HG03342 (cell line): Measurements from ENCODE around the gene FAS.
"Not testable (repeated sequence)": the region's sequence is repeated elsewhere in the genome, so short reads cannot be mapped to it uniquely, and the experiment has no call there.

Source experiments
- ATAC-seq: cut with Tn5 transposase; IDR thresholded peaks from one replicate; pipeline ENCODE4 v1.9.1; 2021; ENCODE audit warnings: mild to moderate bottlenecking, moderate library complexity; ENCODE audit not compliant: unreplicated experiment

The FAS gene

DNA sequence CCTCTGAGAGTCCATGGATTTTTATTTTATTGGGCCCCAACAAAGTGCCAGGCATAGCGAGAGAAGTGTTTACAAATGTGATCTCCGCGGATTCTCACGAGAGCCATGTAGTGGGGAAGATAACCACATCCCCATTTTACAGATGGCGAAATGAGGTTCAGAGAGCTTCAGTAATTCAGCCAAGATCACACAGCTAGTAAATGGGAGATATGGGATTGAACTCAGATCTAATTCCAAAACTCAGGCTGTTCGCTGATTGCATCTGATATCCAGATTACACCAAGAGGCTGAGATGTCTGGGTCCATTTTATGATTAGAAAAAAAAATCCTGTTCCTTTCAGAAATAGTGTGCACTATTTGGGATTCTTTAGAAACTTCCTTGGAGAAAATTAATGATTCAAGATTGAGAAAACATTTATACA lies 1.3 kb downstream of the FAS start:
- ATAC-seq = no peak

DNA sequence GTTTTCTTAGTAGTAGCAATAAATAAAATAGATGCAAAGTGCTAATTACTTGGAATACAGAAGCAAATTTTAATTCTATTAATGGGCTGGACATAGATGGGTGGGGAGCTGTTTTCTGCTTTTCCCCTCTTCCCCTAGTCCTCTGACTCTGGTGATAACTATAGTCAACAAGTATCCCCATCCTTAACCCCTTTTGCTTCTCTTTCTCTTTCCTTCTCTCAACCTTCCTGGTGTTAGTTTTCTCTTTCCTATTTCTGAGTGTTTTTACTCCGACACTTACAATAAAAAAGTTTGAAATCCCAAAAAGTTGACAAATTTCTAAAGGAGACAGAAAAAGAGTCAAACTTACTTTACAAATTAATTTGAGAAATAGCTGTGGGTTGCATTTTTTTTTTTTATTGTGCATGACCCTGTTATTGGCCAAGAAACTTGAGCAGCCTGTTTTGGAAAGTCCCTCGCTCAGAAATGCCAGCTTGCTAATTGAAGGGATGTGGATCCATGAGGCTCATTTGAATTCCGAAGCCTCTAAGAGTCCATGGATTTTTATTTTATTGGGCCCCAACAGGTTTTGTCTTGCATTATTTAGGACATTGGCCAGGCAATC lies 2.4 kb downstream of the FAS start:
- no peak for ATAC-seq

DNA sequence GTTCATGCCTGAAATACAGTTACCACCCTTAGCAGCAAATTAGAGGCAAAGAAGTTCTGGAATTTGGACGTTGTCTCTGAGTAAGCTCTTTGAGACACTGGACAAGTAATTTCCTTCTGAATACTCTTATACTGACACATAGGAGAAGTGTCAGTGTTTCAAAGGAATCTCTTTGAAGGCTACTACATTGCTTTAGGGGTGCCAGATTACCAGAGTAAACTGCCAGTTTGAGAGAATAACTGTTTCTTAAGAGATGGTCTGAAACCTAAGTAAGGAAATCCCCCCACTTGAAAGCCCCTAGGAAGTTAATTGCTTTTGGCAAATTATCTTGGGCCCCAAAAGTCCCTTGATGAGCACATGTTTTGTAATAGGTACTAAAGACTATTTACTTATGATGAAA lies 3.4 kb downstream of the FAS start:
- ATAC-seq = no peak

DNA sequence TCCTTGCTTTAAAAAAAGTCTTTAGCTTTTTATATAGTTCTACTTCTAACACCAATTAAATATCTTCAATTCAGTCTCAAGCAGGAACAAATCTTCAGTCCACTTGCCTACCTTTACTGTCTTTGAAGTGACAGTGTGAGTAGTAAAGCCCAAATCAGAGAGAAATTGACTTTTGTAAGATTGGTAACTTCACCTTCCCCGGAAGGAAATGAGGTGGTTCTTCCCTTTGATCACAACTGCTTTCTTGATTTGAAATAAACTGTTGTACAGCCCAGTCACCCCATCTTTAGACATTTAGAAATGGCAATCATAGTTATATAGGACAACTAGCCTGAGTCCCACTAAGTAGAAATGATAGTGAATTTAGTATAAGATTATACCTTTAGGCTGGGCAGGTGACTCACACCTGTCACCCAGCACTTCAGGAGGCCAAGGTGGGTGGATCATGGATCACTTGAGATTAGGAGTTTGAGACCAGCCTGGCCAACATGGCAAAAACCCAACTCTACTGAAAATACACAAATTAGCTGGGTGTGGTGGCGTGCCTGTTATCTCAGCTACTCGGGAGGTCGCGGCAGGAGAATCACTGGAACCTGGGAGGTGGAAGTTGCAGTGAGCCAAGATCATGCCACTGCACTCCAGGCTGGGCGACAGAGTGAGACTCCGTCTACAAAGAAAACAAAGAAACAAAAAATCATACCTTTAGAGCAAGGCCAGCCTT lies 4.7 kb downstream of the FAS start:
- ATAC-seq = no peak

DNA sequence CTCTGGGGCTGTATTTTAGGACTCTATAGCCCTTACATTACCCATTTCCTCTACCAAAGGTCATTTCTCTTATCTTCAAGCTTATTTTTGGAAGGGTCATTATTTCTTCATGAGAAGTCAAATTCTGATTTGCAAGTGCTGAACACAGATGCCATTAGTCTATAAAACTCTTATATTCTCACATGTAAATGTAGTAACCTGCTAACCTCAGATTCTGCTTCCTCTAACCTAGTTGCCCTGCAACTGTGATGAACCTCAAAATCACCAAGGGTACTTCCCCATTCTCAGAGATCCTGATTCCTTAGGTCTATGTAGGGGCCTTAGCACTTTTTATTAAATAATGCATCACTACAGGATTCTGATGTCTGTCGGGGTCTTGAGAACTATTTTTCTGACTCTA lies 6.3 kb downstream of the FAS start:
- peak; percentile 69 for ATAC-seq

DNA sequence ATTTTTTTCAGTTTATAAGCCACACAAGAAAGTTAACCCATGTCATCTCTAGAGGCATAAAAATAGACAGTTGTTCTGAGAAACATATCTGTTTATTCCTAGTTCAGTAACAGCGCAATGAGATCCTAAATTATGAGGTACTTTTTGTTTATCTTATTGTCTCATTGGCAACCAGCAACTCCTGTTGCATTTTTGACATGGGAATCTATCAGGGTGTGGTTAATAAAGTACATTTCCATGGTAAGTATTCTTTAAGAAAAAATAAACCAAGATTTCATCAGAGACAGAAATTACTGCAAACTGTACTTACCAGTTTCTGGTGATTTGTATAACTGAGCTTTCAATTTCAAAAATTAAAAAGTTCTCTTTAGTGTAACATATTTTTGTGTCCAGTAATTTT lies 9.0 kb downstream of the FAS start:
- no peak for ATAC-seq

DNA sequence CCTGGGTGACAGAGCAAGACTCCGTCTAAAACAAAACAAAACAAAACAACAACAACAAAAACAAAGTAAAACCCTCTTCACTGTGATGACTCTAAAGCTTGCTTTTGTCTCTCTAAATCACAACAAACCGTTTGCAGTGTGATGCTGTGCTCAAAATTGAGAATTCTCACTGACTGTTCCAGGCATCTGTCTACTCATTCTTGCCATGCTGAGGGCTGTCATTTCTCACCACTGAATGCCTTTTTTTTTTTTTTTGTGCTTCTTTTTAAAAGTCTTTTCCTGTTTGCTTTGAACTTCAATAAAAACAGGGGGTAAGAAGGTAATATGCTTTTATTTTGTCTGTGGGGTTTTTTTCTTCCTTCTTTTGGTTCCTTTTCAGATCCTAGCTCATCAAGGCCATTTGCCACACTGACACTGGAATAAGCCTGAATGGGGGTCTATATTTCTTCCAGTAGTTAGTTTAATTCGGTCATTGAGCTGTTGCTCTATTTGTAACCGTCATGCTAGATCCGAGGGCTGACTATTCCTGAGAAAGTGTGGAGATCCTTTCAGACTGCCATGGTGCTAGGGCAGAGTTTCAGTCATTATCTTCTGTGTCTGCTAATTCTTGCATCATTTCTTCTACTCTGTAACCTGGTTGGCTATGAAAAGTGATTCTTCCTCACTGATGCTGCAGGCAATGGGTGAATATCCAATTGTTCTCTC lies 10.6 kb downstream of the FAS start:
- ATAC-seq = no peak

DNA sequence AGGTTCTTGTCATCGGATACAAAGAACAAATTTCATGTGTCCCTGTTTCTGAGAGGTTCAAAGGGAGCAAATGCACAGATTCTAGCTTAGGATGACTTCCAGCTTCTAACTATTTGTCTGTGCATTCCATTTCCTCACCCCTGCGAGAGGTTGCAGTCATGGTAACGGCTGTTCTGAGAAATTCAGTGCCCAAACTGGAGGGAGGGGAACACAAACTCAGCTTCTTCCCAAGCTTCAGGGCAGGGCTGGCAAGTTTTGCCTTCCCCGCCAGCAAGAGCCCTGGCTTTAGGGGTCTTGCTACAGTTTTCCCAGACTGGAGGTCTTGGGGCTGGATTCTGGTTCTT lies 11.1 kb downstream of the FAS start:
- no peak for ATAC-seq

DNA sequence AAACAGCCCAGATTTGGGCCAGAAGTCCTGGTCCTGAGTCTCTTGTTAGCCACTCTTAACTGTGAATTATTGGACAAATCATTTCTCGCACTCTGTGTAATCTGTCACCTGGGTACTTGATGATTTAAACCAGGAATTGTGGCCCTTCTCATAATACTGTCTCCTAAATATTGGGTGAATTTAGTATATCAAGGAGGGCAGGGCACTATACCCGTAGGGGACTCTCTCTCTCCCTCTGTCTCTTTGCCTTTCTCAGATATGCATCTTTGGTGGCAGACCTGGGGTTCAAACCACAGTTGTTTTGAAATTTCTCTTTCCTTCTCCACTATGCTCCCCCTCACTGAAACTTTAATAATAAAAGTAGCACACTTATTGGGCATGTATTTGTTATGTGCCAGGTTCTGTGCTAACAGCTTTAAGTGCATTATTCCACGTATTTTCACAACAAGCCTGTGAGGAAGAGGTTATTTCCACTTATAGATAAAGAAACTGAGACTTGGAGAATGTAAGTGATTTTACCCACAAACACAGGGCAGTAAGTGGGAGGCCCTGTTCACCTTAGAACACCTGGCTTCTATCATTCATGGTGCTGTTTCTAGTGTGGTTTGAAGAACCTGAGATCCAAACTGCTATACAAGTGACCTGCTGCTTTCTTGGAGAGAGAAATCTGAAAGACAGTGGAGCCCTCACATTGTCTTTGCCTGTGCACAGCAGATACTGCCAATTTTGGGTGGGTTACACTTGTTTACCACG lies 11.8 kb downstream of the FAS start:
- no peak for ATAC-seq

DNA sequence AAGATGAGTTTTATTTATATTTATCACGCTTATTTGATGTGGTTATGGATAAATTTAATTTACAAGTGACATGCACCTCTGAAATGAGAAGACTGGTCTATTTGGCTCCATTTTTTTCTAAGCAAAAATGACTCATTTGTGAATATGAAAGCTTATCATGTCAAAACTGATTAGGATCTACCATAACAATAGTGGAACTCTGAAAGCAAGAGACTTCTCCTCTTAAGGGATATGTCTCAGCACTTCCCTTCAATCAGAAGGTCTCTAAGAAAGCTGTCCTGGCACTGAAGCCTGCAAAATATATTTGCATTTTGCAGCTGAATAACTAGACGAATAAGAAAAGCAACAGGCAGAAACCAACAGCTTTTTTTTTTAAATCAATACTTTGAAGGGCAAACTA lies 12.7 kb downstream of the FAS start:
- no peak for ATAC-seq

DNA sequence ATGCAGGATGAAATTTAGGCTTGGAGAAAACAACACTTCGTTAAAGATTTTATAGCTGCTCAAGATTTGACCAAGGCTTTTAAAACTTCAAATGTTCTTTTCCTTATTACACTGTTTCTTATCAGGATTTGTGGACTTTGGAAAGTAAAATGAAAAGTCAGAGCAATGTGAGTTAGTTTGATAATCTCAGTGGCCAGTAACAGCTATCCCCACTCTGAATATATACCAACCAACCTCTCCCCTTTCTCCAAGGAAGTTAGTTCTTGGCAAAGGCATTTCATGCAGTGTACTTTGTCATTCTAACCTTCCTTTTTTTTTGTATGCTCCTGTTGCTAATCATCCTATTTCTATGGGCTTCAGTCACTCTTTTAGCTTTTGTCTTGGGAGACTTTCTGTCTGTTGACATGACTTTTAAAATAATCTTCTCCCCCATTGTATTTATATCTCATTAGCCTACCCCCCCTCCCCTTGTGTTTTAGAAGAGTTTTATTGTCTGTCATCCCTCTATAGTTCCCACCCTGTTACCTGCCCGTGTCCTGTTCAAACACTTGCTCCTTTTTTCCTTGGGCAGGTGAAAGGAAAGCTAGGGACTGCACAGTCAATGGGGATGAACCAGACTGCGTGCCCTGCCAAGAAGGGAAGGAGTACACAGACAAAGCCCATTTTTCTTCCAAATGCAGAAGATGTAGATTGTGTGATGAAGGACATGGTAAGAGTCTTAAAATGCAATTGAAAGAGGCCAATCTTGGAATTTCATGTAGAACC lies 16.7 kb downstream of the FAS start:
- no peak for ATAC-seq

DNA sequence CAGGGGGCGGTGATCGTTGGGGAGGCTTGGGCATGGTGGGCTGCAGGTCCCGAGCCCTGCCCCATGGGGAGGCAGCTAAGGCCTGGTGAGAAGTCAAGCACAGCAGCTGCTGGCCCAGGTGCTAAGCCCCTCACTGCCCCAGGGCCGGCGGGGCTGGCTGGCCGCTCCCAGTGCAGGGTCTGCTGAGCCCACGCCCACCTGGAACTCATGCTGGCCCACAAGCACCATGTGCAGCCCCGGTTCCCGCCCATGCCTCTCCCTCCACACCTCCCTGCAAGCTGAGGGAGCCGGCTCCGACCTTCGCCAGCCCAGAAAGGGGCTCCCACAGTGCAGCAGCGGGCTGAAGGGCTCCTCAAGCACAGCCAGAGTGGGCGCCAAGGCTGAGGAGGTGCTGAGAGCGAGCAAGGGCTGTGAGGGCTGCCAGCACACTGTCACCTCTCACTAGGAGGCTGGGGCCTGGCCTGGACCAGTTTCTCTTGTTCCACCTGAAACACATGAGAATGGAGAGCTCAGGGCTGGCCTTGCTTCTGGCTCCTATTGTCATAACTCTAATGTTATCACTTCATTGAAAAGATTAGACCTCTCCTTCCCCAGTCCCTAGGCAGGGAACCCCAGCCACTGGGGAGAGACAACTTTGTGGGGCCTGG lies 28.2 kb downstream of the FAS start:
- not testable (repeated sequence) for ATAC-seq

DNA sequence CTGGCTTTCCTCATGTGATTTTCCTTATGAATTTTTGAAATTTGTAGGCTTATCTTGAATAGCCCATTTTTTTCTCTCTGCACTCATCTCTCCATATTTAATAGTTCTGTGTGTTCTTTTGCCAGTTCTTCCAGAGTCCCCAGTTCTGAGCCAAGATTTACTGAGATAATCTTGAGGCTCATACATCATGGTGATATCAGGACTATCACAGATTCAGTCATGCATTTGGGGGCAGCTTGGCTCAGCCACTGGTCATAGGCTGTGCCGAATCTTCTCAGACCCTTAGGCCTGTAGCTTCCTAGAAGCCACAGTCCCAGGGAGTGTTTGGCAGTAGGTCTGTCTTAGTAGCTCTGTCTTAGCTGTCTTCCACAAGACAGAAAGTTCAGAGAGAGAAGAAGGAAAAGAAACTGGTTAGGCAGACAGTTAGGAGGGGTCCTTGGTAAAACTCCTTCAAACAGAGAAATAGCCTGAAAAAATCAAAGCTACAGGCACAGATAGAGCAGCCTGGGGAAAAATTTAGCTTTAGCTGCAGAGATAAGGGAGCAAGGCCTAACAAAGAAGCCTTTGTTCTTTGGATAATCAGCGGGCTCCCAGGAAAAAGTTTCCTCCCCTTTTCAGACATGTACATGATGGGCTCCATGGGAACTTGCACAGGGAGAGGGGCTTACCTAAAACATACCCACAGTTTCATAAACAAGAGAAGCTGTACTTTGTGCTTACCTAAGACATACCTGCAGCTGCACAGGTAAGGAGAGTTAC lies 29.1 kb downstream of the FAS start:
- ATAC-seq = no peak

DNA sequence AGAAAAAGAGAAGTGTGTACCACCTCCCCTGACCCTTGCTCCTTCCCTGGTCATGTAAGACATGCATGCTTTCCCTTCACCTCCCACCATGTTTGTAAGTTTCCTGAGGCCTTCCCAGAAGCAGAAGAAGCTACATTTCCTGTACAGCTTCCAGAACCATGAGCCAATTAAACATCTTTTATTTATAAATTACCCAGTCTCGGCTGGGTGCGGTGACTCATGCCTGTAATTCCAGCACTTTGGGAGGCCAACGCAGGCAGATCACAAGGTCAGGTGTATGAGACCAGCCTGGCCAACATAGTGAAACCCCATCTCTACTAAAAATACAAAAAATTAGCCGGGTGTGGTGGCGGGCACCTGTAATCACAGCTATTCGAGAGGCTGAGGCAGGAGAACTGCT lies 30.9 kb downstream of the FAS start:
- ATAC-seq = not testable (repeated sequence)

DNA sequence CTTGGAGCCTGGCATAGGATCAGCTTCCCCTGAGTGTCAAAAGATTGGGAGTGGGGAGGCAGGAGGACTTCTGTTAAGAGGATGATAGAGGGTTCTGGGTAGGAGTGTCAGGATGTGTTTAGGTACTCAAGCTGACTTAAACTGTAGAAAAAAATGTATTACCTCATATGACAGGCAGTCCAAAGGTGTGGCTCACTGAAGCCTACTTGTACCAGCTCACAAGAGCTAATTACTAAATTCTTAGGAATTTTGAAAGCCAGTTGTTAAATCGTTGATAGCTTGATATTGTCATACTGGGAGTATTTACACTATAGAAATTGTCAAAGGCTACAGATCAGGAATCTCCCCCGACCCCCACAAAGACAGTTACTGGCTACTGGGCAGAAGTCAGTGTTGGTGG lies 32.1 kb downstream of the FAS start:
- ATAC-seq = no peak

DNA sequence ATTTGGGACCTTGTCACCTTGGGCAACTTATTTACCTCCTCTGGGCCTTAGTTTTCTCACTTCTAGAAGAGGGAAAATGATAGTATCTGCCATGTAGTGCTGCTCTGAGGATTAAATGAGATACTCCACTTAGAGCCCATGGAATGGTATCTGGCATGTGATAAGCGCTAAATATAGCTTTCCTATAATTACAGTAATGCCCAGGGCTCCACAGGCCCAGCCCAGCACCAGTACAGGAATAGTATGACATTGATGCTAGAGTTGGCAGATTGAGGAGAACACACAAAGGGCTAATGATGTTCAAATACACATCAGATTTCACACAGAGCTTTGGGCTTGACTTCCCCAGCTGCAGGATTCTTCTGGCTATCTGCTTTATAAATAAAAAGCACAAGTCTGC lies 34.9 kb downstream of the FAS start:
- ATAC-seq = no peak

DNA sequence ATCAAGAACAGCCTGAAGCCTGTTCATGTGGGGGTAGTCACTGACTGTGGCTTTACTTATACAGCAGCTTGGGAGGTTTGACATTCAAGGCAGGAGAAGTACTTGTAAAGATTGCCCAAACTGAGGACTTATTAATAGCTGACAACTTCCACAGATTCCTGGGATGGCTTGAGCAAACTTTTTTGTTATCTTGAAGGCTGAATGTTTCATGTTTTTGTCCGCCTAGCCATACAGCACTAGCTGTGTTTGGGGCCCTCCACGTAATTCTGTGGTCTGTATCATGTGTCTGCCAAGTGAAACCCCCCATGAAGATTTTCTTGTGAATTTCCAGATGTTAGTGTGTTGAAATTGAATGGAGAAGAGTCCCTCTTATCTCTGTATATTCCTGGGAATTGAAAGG lies 38.6 kb downstream of the FAS start:
- no peak for ATAC-seq

DNA sequence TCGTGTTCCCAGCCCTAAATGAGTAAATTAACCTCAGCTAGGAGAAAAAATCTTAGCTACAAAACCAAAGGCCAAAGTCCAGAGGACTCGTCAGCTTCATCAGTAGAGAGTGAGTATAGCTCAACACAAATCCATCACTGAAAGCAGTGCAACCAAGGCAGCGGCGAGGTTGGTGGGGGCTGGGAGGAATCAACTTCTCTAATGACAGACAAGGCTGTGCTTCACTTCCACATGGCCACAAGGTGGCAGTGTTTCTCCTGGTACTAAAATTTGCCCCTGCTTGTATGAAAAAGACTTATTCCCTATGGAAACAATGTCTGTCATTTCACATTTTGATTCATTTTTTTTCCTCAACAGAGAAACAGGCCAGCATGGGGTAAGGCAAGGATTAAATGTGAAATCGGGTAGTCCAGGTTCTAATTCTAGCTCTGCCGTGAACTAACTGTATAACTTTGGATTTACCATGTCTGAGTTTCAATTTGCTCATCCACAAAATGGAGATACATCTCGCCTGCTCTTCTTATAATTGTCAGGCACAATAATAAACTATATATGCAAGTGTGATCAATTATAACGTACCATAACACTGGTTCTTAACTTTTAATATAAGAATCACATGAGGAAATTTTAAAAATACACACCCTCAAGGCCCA lies 39.3 kb downstream of the FAS start:
- ATAC-seq = no peak

DNA sequence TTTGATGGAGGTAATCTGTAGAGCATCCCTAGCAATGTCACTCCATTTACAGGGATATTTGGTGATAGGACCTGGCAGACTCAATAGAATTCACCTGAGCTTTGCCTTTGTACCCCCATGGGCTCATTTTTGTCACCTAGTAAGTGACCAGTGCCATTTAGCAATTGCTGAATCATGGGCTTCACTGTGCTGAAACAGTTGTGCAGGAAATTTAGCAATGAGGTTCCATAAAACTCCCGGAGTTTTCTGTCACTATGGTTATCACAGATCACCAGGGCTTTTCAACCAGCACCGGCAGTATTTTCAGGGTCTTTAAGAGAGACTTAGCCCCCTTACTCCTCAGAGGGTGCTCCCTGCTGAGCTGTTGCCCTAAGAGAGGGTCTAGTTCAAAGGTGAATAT lies 40.2 kb downstream of the FAS start:
- no peak for ATAC-seq
